Sciatic nerve (tissue), 2 donors: Measurements from ENCODE around the gene MAF. TPM values are rescaled to one million over a fixed set of nuclear protein-coding genes. Genes with fewer than 3 reads are reported as not detected.

Experiments used
- ATAC-seq: fragments of 200-7000 bp; cut with Tn5 transposase; one replicate; pipeline ENCODE4 v1.9.1; 2020; ENCODE audit warnings: mild to moderate bottlenecking, moderate library complexity
- DNase-seq: peaks from one replicate; pipeline ENCODE4 v3.0.0-alpha.2; 2020; ENCODE audit warnings: low spot score
- intact Hi-C: fragments of 100-400 bp; cut with DNase I; formaldehyde crosslinking; loops from one replicate; pipeline ENCODE4 v1.14.2; 2022
- total RNA-seq: library from RNA; stranded (reverse); fragmentation: NEBNext Ultra II Directional; extraction: Animal tissue kit (Norgen Biotek cat#: 25700); gene quantifications from one replicate; pipeline ENCODE4 v1.2.1, GENCODE V29; 2021
- donor health status: DM: no; HTN: no; CAD: no.
- donor health status: DM: no; HTN: no; CAD: no.

MAF gene
- total RNA-seq, 1 donor from 2014 or later = 168 TPM

GRCh38 chr16:79618041-79618691 is 17.6 kb upstream of the MAF start:
- no peak for DNase-seq
- intact Hi-C loops = no loop called here
- no peak for ATAC-seq

DNA sequence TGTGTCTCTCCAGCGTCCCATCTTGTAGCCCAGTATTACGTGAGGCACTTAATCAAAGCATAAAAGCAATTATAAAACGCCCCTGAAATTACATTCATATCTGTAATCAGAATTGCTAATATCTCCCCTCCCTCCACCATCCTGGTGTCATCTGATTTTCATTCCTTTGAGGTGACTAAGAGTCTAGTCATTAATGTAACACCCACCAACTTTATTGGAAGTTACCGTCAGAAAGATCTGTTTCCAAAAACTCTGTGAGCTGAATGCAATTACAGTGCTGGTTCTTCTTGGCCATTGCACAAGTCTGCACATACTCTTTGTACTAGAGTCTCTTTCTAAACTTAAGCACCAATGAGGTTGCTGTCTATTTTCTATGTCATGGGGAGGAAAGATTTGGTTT is 12.5 kb upstream of the MAF start:
- intact Hi-C loops = no loop called here
- no peak for DNase-seq
- no peak for ATAC-seq

DNA sequence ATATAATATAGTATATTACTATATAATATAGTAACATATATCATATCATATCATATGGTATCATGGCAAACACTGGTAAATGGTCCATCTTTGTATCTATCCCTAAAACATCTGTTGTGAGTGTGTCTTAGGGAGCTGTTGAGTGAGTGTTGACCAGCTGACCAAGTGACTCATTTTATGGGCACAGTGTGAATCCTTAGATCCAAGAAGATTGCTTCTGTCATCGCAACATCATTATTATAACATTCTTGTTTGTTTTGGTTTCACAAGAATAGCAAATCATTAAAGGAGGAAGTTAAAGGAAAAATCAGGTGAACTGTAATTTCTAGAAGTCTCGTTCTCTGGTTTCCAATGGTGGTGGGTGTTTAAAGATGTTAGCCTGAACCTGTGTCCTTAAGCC is 11.7 kb upstream of the MAF start:
- ATAC-seq = no peak
- DNase-seq = no peak
- intact Hi-C loops = no loop called here

GRCh38 chr16:79610771-79611170 is 10.2 kb upstream of the MAF start:
- ATAC-seq = no peak
- intact Hi-C loops = no loop called here
- DNase-seq = no peak

GRCh38 chr16:79609861-79610260 is 9.3 kb upstream of the MAF start:
- DNase-seq = peak; percentile 72
- intact Hi-C loops = no loop called here
- ATAC-seq = peak; percentile 20

- ATAC-seq = no peak
- intact Hi-C loops = no loop called here
These were observed 8.4 kb upstream of the MAF start for GRCh38 chr16:79608976-79609375.

DNA sequence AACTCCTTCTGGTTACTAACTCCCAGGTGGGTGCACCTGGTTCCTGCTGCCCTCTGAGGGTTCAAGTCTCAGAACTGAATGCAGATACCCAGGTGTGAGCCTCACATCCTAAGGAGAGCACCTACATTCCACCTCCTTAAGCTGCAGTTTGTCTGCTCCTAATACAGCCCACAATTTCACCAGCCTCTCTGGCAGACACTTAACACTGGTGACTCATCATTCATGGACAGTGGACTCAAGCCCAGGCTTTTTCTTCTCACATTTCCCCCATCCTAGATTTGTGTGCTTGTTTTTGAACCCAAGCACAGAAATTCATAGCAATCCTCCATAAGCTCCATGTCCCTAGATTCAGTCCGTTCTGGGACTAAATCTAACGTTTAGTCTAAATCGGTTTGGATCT is 7.0 kb upstream of the MAF start:
- intact Hi-C loops = no loop called here
- DNase-seq = no peak
- ATAC-seq = peak; percentile 80

More at GRCh38 chr16:79608976-79609375, 8.4 kb upstream of the MAF start:
- DNase-seq = no peak

DNA sequence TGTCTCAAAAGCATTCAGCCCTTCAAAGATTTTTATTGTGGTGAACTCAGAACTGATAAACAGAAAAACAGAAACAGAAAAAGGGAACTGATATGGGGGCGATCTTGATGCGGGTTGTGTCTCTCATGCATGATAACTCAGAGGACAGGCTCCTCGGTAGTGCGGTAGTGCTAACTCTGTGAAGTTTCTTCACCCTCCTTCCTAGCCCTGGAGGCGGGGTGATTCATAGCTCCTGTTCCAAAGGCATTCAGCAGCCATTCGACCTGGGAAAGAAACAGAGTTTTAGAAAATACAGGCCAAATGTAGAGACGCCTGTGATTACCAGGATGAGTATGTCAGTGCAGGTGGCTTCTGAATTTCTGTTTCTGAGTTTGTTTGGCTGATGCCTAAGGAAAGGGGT is 5.5 kb upstream of the MAF start:
- DNase-seq = no peak
- intact Hi-C loops = no loop called here
- no peak for ATAC-seq

DNA sequence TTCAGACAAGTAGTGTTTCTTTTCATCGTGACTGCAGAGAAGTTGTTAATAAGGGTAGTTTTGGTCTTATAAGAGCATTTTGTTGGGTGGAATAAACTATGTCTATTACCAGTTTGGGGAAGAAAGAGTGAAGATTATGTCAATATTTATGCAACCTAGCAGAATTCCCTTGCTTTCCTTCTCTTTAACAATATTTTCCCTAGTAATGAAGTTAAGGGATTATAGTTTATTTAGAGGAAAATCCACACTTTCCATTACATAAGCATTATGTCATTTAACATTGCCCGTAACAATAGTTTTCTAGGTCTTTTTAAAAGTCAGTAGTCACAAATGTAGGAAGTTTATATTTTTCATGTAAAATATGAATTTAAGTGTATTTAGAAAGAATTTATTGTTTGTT is 2.5 kb upstream of the MAF start:
- no peak for DNase-seq

GRCh38 chr16:79602628-79603014 is 2.1 kb upstream of the MAF start:
- no peak for DNase-seq
- ATAC-seq = no peak
- intact Hi-C loops = no loop called here

More for the DNA sequence above, 2.5 kb upstream of the MAF start:
- ATAC-seq = no peak
- intact Hi-C loops = no loop called here

GRCh38 chr16:79601931-79602627 is 1.5 kb upstream of the MAF start:
- intact Hi-C loops = no loop called here
- ATAC-seq (peak; percentile 49), DNase-seq (peak; percentile 94)

GRCh38 chr16:79601092-79601930 is 774 bp upstream of the MAF start:
- DNase-seq (peak; percentile 78), ATAC-seq (peak; percentile 63)
- intact Hi-C loops = no loop called here

GRCh38 chr16:79599837-79600637 is 500 bp downstream of the MAF start:
- ATAC-seq = peak; percentile 33
- DNase-seq = peak; percentile 77
- intact Hi-C loops = no loop called here

DNA sequence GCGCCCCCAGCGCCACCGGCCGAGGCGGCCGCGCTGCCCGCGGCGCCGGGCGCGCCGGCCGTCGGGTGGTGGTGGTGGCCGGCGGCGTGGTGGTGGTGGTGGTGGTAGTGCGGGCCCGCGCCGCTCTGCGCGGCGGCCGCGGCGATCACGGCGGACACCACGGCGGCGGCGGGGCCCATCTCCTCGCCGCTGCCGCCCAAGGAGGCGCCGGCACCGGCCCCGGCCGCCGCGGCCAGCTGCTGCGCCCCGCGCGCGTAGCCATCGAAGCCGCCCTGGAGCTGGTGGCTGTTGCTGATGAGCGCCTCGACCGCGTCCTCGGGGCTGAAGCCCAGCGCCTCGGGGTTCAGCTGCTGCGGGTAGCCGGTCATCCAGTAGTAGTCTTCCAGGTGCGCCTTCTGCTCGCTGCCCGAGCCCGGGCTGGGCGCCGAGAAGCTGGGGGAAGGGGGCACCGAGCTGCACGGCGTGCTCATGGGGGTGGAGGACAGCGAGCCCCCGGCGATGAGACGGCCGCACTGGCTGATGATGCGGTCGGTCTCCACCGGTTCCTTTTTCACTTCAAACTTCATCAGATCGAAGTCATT is 1.2 kb downstream of the MAF start:
- intact Hi-C loops = no loop called here
- DNase-seq = peak; percentile 68

DNA sequence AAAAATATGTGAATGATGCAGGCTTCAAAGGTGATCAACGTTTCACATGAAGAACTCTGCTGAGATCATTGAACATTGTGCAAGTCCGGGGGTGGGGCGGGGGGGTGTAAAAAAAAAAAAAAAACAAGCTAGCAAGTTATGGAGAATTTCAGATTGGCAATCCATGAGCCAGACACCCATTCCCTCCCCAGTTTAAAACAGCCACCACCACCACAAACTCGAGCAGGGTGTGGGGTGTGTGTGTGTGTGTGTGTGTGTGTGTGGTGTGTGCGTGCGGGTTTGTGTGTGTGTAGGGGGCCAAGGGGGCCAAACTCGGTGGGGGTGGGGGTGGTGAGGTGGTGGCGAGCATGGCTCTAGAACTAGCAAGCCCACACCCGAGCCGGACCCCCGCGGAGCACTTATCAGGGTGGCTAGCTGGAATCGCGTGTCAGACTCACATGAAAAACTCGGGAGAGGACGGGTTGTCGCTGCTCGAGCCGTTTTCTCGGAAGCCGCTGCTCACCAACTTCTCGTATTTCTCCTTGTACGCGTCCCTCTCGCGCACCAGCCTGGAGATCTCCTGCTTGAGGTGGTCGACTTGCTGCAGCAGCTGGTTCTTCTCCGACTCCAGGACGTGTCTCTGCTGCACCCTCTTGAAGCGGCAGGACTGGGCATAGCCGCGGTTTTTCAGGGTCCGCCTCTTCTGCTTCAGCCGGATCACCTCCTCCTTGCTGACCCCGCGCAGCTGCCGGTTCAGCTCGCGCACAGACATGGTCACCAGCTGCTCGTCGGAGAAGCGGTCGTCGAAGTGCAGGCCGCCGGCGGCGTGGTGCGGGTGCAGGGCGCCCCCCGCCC is 2.0 kb downstream of the MAF start:
- ATAC-seq (peak; percentile 35), DNase-seq (peak; percentile 75)
- intact Hi-C loops = no loop called here

More for the DNA sequence above, 1.2 kb downstream of the MAF start:
- no peak for ATAC-seq

GRCh38 chr16:79598063-79598347 is 2.5 kb downstream of the MAF start:
- intact Hi-C loops = no loop called here
- ATAC-seq = no peak
- DNase-seq = no peak

GRCh38 chr16:79597277-79598062 is 3.1 kb downstream of the MAF start:
- no peak for ATAC-seq

More at GRCh38 chr16:79597277-79598062, 3.1 kb downstream of the MAF start:
- intact Hi-C loops = no loop called here
- DNase-seq = no peak
